GM18517 (cell line): ENCODE measurements around the gene C2orf92.

Experiments
- ATAC-seq: cut with Tn5 transposase; IDR thresholded peaks from one replicate; pipeline ENCODE4 v1.9.1; 2021; ENCODE audit warnings: mild to moderate bottlenecking, moderate library complexity; ENCODE audit not compliant: unreplicated experiment

C2orf92 gene

GRCh38 chr2:97726261-97727064, 57.0 kb downstream of the C2orf92 start:
- no peak for ATAC-seq

GRCh38 chr2:97727296-97727695, 57.8 kb downstream of the C2orf92 start:
- no peak for ATAC-seq

DNA sequence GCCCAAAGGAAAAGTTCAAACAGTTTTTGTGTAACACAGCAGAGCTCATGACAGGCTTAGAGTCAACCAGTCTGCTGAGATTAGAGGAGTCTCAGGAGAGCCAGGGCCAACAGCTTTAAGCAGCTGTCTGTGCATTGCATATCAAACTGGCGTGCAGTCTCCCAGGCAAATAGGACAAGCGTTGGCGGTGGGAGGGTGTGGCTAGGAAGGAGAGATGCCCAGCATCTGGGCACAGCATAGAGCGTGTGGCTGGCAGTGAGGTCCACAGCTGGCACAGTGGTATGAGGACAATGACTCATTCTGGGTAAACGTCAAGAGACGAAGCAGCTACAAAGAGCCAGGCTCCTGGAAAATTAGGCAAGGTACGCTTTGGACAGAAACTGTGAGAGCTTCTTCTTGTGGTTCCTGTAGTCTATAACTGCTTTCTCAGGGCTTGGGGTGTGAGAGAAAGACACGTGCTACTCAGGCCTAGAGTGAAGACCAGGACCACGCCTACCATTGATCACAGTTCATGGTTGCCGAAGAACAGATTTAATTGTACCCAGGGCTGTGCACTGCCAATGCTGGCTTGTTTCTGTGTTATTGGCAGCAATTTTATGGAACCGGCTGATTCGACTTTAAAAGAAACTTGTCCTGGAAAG, 58.7 kb downstream of the C2orf92 start:
- no peak for ATAC-seq

DNA sequence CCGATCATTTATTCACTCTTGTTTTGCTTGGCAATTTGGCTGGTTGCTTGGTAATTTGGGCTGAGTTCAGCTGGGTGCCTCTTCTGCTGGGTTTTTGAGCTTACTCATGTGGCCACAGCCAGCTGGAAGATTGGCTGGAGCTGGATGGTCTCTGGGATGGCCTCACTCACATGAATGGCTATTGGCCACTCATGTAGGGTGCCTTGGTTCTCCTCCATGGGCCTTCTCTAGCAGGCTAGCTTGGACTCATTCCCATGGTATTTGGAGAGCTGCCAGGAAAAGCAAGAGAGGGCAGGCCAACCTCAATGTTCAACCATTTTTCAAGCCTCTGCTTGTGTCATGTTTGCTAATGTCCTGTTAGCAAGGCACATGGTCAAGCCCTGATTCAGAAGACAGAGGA, 60.7 kb downstream of the C2orf92 start:
- no peak for ATAC-seq

- ATAC-seq = no peak
Measured at GRCh38 chr2:97731274-97732020, 61.9 kb downstream of the C2orf92 start.

GRCh38 chr2:97732436-97733340, 63.2 kb downstream of the C2orf92 start:
- ATAC-seq = no peak

- no peak for ATAC-seq
Measured at GRCh38 chr2:97733341-97734035, 64.0 kb downstream of the C2orf92 start.

DNA sequence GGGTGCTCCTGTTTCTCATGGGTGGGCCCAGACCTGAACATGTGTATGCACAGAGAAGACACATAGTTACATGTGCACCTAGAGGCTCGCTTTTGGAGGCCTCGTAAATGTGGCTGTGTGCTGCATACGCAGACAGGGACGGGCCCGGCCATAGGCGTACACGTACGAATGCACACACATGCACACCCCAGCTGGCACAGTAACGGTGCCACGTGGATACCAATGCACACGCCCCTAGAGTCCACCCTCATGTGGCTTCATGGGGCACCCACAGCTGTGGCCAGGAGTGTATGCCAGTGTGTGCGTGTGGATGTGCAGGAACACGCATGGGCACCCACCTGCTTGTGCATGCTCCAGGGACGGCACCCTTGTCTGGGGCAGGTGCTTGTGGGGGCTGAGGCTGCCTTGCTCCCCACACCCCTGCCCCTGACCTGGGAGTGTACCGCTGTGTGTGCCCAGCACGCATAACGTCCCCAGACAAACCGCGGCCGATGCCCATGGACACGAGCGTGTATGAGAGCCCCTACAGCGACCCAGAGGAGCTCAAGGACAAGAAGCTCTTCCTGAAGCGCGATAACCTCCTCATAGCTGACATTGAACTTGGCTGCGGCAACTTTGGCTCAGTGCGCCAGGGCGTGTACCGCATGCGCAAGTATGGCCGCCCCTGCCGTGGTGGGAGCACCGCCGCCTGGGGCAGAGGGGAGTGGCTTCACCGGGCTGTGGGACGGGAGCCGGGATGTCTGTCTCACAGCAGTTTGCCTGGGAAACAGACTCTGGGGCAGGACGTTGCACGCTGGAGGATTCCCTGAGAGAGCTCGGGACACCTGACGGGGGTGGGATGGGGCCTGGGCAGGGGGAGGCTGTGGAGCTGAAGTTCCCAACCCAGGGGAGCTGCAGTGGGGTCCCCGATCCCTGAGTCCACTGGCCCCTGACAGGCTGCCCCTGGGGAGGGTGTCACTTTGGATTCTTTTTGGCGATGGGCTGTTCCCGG, 64.8 kb downstream of the C2orf92 start:
- ATAC-seq = no peak

DNA sequence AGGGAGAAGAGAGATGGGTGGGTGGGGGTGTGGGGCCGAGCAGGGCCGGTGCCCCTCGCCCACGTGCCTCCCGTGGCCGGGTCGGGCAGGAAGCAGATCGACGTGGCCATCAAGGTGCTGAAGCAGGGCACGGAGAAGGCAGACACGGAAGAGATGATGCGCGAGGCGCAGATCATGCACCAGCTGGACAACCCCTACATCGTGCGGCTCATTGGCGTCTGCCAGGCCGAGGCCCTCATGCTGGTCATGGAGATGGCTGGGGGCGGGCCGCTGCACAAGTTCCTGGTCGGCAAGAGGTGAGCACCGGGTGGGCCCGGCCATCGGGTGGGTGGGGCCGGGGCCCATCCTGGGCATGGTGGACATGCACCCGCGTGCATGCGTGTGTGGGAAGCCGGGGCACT, 65.6 kb downstream of the C2orf92 start:
- ATAC-seq = no peak

DNA sequence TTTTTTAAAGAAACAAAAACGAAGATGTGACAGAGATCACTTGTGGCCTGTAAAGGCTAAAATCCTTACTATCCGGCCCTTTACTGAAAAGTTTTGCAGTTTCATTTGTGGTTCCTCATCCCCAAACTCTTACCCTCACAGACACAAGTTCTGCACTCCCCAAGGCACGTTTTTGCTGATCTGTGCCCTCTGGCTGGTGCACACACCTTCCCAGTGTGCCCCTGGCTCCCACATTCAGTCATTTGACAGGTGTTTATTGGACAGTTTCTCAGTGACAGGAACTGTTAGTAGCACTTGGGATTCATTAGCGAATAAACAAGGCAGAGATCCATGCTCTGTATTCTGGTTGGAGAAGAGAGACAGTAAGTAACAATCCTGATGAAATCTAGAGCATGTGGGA, 66.7 kb downstream of the C2orf92 start:
- no peak for ATAC-seq

GRCh38 chr2:97736608-97737330, 67.3 kb downstream of the C2orf92 start:
- ATAC-seq = no peak

- no peak for ATAC-seq
Measured at GRCh38 chr2:97737421-97738178, 68.1 kb downstream of the C2orf92 start.

- ATAC-seq = no peak
Measured at GRCh38 chr2:97738179-97739019, 68.9 kb downstream of the C2orf92 start.

GRCh38 chr2:97739020-97739892, 69.7 kb downstream of the C2orf92 start:
- no peak for ATAC-seq

GRCh38 chr2:97739893-97740245, 70.4 kb downstream of the C2orf92 start:
- ATAC-seq = no peak
